Kidney epithelial cell (primary cell): ENCODE measurements around the gene ASB1. TPM values are rescaled to one million over a fixed set of nuclear protein-coding genes. Genes with fewer than 3 reads are reported as not detected.

Source experiments
- DNase-seq: peaks from one replicate; pipeline ENCODE4 v3.0.0-alpha.2; 2010; ENCODE audit warnings: low read depth
- H3K27me3 ChIP-seq: 2 replicates; pipeline ENCODE4 v1.6.0; 2011; ENCODE audit warnings: low read length; ENCODE audit not compliant: control insufficient read depth, insufficient read depth
- H3K36me3 ChIP-seq: 2 replicates; pipeline ENCODE4 v1.5.1; 2011; ENCODE audit warnings: low read length; ENCODE audit not compliant: control insufficient read depth, insufficient read depth
- H3K4me3 ChIP-seq: 2 replicates; pipeline ENCODE4 v1.5.1; 2011; ENCODE audit warnings: low read depth, mild to moderate bottlenecking, control low read depth, low read length
- CTCF ChIP-seq: IDR thresholded peaks from 2 replicates; pipeline ENCODE4 v1.5.1; 2011; ENCODE audit warnings: mild to moderate bottlenecking, moderate library complexity, low read length, control low read depth, inconsistent platforms; ENCODE audit not compliant: insufficient read depth, poor library complexity, severe bottlenecking
- total RNA-seq: library from RNA; depleted of rRNA; stranded (reverse); fragments of >200 nt; gene quantifications from 2 replicates; pipeline ENCODE4 v1.2.3, GENCODE V29; 2015

ASB1 gene
- total RNA-seq, 1 donor from 2014 or later = 23.0 TPM

- no peak overlapping the region for H3K4me3 ChIP-seq
- H3K36me3 ChIP-seq = no peaks in the 10 kb centered on the region
- no peak for DNase-seq
These were observed 13.4 kb upstream of the ASB1 start for GRCh38 chr2:238413368-238413767.

GRCh38 chr2:238415036-238415764 is 11.5 kb upstream of the ASB1 start:
- no peak overlapping the region for H3K4me3 ChIP-seq
- no peaks in the 10 kb centered on the region for H3K36me3 ChIP-seq
- no peaks in the 10 kb centered on the region for H3K27me3 ChIP-seq
- no peak for TF ChIP-seq CTCF
- DNase-seq = no peak

More at GRCh38 chr2:238413368-238413767, 13.4 kb upstream of the ASB1 start:
- TF ChIP-seq CTCF = no peak
- H3K27me3 ChIP-seq = no peaks in the 10 kb centered on the region

GRCh38 chr2:238415893-238416292 is 10.8 kb upstream of the ASB1 start:
- DNase-seq = no peak
- H3K4me3 ChIP-seq = no peak overlapping the region

GRCh38 chr2:238418196-238418998 is 8.3 kb upstream of the ASB1 start:
- no peak for DNase-seq
- no peaks in the 10 kb centered on the region for H3K36me3 ChIP-seq
- H3K4me3 ChIP-seq = no peak overlapping the region
- no peaks in the 10 kb centered on the region for H3K27me3 ChIP-seq
- TF ChIP-seq CTCF = no peak

More at GRCh38 chr2:238415893-238416292, 10.8 kb upstream of the ASB1 start:
- Histone ChIP-seq H3K36me3 (no peaks in the 10 kb centered on the region), H3K27me3 (no peaks in the 10 kb centered on the region)
- no peak for TF ChIP-seq CTCF

GRCh38 chr2:238418999-238419546 is 7.7 kb upstream of the ASB1 start:
- TF ChIP-seq CTCF = no peak
- no peak for DNase-seq
- H3K27me3 ChIP-seq = no peaks in the 10 kb centered on the region
- H3K36me3 ChIP-seq = no peaks in the 10 kb centered on the region
- H3K4me3 ChIP-seq = no peak overlapping the region
